Measurements from ENCODE around the gene GBX1. TPM values are rescaled to one million over a fixed set of nuclear protein-coding genes. Genes with fewer than 3 reads are reported as not detected.
A peak's percentile ranks its signal among the peaks of the same experiment; 100 is the strongest.

Gene GBX1
- total RNA-seq, 4 donors from 2014 or later, result 2.4 TPM; not detected in 3

DNA sequence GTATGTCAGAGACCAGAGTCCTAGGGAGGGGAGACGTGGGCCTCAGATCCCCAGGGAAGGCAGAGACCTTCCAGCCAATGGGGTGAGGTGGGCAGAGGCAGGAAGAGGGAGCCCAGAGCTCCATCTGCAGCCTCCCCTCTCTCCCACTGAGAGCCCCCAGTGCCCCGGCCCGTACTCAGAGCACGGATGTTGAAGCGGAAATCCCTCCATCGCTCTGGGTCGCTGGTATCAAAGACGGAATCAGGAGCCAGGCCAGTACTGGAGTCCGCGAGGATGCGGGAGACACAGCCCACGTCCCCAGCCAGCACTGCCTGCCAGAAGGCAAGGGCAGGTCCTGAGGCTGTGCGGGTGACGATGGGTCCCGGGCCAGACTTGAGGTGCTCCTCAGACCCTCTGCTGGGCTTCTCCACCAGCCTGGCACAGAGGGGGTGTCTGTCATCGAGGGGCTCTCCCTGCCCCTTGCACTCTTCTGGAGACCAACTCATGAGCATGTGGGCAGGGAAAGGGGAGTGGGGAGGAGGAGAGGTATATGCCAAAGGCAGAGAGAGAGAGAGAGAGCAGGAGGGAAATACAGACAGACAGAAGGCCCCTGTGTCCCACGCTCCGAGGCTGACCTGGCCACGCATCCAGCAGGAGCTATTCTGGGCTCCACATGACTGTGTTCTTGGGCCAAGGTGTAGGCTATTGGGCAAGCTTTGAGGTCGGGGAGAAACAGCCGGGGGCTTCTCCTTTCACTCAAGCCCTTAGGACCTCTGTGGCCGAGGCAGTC, 19.3 kb upstream of the GBX1 start, which contains the start of gene ASB10:
TSS of gene ASB10 (minus strand) at position 611 of the 769 bp plus-strand sequence. CDS start at position 491, 120 bp downstream.
- WGBS, 2 donors, result 72 to 81% methylated on average over 18 to 22 of the region's 22 CpGs
- DNase-seq (ENCODE audit: low spot score in 2 of 2), result no peak
- no peak within 1 kb of the TSS for H3K4me3 ChIP-seq (ENCODE audit: low read depth, poor library complexity, severe bottlenecking)
- intact Hi-C loops (cut with DNase I; ENCODE audit: low total_unique reads), result no loop called here
- TF ChIP-seq, protein P1, sequence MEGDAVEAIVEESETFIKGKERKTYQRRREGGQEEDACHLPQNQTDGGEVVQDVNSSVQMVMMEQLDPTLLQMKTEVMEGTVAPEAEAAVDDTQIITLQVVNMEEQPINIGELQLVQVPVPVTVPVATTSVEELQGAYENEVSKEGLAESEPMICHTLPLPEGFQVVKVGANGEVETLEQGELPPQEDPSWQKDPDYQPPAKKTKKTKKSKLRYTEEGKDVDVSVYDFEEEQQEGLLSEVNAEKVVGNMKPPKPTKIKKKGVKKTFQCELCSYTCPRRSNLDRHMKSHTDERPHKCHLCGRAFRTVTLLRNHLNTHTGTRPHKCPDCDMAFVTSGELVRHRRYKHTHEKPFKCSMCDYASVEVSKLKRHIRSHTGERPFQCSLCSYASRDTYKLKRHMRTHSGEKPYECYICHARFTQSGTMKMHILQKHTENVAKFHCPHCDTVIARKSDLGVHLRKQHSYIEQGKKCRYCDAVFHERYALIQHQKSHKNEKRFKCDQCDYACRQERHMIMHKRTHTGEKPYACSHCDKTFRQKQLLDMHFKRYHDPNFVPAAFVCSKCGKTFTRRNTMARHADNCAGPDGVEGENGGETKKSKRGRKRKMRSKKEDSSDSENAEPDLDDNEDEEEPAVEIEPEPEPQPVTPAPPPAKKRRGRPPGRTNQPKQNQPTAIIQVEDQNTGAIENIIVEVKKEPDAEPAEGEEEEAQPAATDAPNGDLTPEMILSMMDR (IDR thresholded peaks at IDR 0.05), result no peak
- TF ChIP-seq POLR2A (IDR thresholded peaks at IDR 0.05), result no peak

DNA sequence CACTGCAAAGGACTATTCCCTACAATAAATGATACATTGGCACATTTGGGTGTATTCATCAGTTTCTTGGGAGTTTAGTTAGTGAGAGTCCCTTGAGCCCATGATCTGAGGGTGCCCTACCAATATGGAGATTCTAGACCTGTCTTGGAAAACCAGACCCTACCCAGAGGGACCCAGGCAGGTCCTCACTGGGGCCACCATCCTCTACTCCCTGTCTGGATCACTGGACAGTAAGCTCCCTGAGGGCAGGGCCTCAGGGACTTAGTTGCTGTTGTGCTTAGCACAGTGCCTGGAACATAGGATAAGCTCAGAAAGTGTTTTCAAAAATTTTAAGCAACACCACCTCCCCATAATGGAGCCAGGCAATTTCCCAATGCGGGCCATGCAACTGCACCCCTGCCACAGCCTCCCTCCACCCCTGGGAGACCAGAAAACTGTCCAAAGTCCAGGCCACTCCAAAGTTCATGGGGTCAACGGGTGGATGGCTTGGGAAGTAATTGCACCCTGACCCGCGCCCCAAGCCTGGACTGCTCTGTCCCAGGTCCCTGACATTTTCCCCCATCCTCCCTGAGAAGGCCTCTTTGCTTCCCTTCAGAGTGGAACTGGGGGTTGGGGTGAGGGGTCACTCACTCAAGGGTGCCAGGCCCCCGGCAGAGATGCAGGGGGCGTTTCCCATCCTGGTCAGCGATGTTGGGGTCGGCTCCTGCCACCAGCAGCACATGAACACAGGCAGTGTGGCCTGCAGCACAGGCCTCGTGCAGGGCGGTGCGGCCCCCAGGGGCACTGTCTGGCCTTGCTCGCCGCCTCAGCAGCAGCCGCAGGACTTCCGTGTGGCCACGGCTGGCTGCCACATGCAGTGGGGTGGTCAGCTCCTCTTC, 18.5 kb upstream of the GBX1 start:
- no peak for TF ChIP-seq POLR2A (IDR thresholded peaks at IDR 0.05)
- TF ChIP-seq, protein P1 (IDR thresholded peaks at IDR 0.05), result no peak
- DNase-seq (ENCODE audit: low spot score in 2 of 2), result no peak
- intact Hi-C loops (cut with DNase I; ENCODE audit: low total_unique reads), result no loop called here
- 84 to 88% methylated on average over 9 to 16 of the region's 16 CpGs for WGBS, 2 donors
- H3K4me3 ChIP-seq (ENCODE audit: low read depth, poor library complexity, severe bottlenecking), result no peak overlapping the region

DNA sequence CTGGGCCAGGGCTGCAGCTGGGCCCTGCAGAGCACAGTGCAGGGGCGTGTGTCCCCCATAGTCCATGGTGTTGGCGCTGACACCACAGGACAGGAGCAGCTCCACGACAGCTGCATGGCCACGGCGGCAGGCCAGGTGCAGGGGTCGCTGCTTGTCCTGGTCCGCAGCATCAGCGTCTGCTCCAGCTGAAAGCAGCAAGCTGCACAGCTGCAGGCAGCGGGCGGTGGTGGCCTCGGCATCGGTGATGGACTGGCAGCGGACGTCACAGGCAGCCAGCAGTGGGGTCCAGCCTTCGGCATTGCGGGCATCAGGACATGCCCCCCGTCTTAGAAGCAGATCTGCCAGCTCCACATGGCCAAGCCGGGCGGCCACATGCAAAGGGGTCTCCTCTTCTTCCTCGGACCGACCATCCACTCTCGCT, 13.5 kb upstream of the GBX1 start:
- no peak for TF ChIP-seq POLR2A (IDR thresholded peaks at IDR 0.05)
- TF ChIP-seq, protein P1 (IDR thresholded peaks at IDR 0.05), result no peak
- intact Hi-C loops (cut with DNase I; ENCODE audit: low total_unique reads), result no loop called here
- no peak overlapping the region for H3K4me3 ChIP-seq (ENCODE audit: low read depth, poor library complexity, severe bottlenecking)
- 90 to 94% methylated on average over 12 to 21 of the region's 22 CpGs for WGBS, 2 donors
- DNase-seq (ENCODE audit: low spot score in 2 of 2), result no peak

DNA sequence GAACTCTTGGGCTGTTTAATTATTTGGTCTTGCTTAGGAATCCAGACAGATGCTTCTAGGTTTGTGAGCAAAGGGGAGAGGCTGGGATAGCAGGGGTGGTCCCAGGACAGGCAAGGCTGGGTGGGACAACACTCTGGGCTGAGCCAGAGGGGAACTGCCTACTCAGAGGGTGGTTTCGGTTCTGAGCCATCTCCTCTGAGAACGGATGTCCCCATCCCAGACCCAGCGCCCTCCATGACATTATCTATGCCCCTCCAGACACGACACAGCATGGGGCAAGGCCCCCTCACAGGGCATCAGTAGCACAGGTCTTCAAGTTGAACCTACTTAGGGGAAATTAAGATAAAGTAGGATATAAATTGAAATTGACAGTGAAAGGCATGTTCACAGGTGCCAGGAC, 12.5 kb upstream of the GBX1 start:
- peak in 1 of 2 donors; percentile 20 for DNase-seq (ENCODE audit: low spot score in 2 of 2)
- 76 to 80% methylated on average over 4 of the region's 4 CpGs for WGBS, 2 donors
- no peak for TF ChIP-seq POLR2A (IDR thresholded peaks at IDR 0.05)
- TF ChIP-seq, protein P1 (IDR thresholded peaks at IDR 0.05), result no peak
- intact Hi-C loops (cut with DNase I; ENCODE audit: low total_unique reads), result no loop called here
- H3K4me3 ChIP-seq (ENCODE audit: low read depth, poor library complexity, severe bottlenecking), result no peak overlapping the region

DNA sequence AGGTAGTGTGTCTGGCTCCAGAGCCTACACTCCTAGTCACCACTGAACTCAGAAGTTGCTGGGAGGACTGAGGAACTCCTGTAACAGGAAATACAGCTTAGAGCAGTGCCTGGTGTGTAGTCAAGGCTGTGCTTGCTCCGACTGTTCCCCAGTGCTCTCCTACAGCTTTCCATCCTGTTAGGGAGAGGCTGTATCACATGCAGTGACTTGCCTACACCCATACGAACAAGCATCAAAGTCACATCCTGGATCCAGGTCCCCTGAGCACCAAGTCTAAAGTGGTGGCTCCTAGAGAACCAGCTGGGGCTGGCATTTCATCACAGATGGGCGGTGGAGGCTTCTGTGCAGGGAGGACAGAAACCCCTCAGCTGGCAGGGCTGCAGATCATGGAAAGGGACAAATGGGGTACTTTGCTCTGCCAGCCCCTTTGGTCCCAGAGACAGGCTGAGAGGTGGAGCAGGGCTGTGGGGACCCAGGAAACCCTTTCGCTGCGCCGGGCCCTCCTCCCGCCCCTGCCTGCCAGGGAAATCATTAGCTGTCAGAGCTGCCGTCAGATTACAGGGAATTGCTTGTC, 11.9 kb upstream of the GBX1 start:
- no peak overlapping the region for H3K4me3 ChIP-seq (ENCODE audit: low read depth, poor library complexity, severe bottlenecking)
- WGBS, 2 donors, result 80 to 81% methylated on average over 8 of the region's 8 CpGs
- intact Hi-C loops (cut with DNase I; ENCODE audit: low total_unique reads), result no loop called here
- peak in 1 of 2 donors; percentile 36 for DNase-seq (ENCODE audit: low spot score in 2 of 2)
- TF ChIP-seq, protein P1 (IDR thresholded peaks at IDR 0.05), result no peak
- TF ChIP-seq POLR2A (IDR thresholded peaks at IDR 0.05), result no peak
